Tibial nerve (tissue), 4 donors: Measurements from ENCODE around the gene NECAB3.
"Not testable (repeated sequence)": the region's sequence is repeated elsewhere in the genome, so short reads cannot be mapped to it uniquely, and the experiment has no call there.

Source experiments
- EP300 ChIP-seq, 2 donors: sonication (generic); formaldehyde crosslinking; IDR thresholded peaks; one replicate each; pipeline ENCODE4 v1.6.1; 2017; ENCODE audit warnings: antibody characterized with exemption in 2 of 2, mild to moderate bottlenecking in 1 of 2
- POLR2A ChIP-seq, 2 donors: fragments of 450-650 bp; IDR thresholded peaks; one replicate each; pipeline ENCODE4 v1.6.1; 2017; ENCODE audit warnings: antibody characterized with exemption in 2 of 2, mild to moderate bottlenecking in 2 of 2, moderate library complexity in 2 of 2
- TF ChIP-seq, protein P1 (sequence below), 5 experiments: fragments of 200-600 bp in 3 of 5; fragments of 450-650 bp in 2 of 5; sonication (generic) in 3 of 5; IDR thresholded peaks; one replicate each; pipeline ENCODE4 v1.5.1; 2016 to 2019; ENCODE audit warnings: antibody characterized with exemption in 5 of 5, mild to moderate bottlenecking in 3 of 5, moderate library complexity in 2 of 5

DNA sequence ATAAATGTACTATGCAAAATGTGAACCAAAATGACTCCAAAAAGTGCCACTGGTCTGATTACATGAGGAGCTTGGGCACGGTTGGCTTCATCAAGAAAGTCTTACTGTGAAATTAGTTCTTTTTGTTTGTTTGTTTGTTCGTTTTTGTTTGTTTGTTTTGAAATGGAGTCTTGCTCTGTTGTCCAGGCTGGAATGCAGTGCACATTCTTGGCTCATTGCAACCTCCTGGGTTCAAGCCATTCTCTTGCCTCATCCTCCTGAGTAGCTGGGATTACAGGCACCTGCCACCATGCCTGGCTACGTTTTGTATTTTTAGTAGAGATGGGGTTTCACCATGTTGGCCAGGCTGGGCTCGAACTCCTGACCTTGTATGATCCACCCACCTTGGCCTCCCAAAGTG is 42.3 kb downstream of the NECAB3 start:
- TF ChIP-seq, protein P1, sequence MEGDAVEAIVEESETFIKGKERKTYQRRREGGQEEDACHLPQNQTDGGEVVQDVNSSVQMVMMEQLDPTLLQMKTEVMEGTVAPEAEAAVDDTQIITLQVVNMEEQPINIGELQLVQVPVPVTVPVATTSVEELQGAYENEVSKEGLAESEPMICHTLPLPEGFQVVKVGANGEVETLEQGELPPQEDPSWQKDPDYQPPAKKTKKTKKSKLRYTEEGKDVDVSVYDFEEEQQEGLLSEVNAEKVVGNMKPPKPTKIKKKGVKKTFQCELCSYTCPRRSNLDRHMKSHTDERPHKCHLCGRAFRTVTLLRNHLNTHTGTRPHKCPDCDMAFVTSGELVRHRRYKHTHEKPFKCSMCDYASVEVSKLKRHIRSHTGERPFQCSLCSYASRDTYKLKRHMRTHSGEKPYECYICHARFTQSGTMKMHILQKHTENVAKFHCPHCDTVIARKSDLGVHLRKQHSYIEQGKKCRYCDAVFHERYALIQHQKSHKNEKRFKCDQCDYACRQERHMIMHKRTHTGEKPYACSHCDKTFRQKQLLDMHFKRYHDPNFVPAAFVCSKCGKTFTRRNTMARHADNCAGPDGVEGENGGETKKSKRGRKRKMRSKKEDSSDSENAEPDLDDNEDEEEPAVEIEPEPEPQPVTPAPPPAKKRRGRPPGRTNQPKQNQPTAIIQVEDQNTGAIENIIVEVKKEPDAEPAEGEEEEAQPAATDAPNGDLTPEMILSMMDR (IDR thresholded peaks at IDR 0.05): not testable (repeated sequence)
- not testable (repeated sequence) for TF ChIP-seq POLR2A, EP300 (IDR thresholded peaks at IDR 0.05)
